ENCODE measurements around the gene CA6. TPM values are rescaled to one million over a fixed set of nuclear protein-coding genes. Genes with fewer than 3 reads are reported as not detected.
"Not testable (repeated sequence)": the region's sequence is repeated elsewhere in the genome, so short reads cannot be mapped to it uniquely, and the experiment has no call there.

The CA6 gene
- total RNA-seq, 1 donor from 2014 or later, result not detected

DNA sequence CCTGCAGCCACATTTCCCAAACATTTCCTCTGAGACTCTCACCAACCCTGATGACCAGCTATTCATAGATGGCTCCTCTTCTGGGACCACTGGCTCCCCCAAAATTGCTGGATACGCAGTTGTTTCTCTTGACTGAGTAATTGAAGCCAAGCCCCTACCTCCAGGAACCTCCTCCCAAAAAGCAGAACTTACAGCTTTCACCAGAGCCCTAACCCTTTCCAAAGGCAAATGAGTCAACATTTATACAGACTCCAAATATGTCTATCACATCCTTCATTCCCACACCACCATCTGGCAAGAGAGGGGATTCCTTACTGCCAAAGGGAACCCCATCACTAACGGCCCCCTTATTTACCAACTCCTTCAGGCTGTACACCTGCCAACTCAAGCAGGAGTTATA is 20.3 kb upstream of the CA6 start:
- no peaks in the 10 kb centered on the region for H3K36me3 ChIP-seq (ENCODE audit: control insufficient read depth, insufficient read depth, low read length)
- H3K4me3 ChIP-seq (ENCODE audit: low read depth, low read length), result no peak overlapping the region
- DNase-seq (ENCODE audit: low read depth), result no peak
- TF ChIP-seq, protein P1, sequence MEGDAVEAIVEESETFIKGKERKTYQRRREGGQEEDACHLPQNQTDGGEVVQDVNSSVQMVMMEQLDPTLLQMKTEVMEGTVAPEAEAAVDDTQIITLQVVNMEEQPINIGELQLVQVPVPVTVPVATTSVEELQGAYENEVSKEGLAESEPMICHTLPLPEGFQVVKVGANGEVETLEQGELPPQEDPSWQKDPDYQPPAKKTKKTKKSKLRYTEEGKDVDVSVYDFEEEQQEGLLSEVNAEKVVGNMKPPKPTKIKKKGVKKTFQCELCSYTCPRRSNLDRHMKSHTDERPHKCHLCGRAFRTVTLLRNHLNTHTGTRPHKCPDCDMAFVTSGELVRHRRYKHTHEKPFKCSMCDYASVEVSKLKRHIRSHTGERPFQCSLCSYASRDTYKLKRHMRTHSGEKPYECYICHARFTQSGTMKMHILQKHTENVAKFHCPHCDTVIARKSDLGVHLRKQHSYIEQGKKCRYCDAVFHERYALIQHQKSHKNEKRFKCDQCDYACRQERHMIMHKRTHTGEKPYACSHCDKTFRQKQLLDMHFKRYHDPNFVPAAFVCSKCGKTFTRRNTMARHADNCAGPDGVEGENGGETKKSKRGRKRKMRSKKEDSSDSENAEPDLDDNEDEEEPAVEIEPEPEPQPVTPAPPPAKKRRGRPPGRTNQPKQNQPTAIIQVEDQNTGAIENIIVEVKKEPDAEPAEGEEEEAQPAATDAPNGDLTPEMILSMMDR (IDR thresholded peaks at IDR 0.05; ENCODE audit: insufficient read depth, low read length, poor library complexity, severe bottlenecking), result no peak
- peaks cover 4% of the 10 kb centered on the region for H3K27me3 ChIP-seq (ENCODE audit: control insufficient read depth, insufficient read depth, low read length)

DNA sequence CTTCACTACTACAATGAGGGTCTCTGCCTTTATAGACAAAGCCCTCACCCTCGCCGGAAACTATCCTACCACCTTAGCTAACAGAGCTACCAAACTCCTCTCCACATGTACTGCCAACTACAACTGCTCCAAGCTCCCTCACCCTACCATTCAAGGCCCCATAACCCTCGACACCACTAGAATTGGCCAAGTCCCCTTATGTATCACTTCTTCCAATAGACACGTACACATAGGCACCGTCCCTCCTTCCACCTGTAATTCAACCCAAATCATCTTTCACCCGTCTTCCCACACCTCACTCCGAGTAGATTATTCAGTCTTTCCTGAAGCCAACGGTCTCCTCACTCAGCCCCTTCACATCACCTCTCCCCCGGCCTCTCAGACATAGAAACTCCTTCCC is 19.7 kb upstream of the CA6 start:
- no peak for DNase-seq (ENCODE audit: low read depth)
- no peak overlapping the region for H3K4me3 ChIP-seq (ENCODE audit: low read depth, low read length)
- TF ChIP-seq, protein P1 (IDR thresholded peaks at IDR 0.05; ENCODE audit: insufficient read depth, low read length, poor library complexity, severe bottlenecking), result no peak

DNA sequence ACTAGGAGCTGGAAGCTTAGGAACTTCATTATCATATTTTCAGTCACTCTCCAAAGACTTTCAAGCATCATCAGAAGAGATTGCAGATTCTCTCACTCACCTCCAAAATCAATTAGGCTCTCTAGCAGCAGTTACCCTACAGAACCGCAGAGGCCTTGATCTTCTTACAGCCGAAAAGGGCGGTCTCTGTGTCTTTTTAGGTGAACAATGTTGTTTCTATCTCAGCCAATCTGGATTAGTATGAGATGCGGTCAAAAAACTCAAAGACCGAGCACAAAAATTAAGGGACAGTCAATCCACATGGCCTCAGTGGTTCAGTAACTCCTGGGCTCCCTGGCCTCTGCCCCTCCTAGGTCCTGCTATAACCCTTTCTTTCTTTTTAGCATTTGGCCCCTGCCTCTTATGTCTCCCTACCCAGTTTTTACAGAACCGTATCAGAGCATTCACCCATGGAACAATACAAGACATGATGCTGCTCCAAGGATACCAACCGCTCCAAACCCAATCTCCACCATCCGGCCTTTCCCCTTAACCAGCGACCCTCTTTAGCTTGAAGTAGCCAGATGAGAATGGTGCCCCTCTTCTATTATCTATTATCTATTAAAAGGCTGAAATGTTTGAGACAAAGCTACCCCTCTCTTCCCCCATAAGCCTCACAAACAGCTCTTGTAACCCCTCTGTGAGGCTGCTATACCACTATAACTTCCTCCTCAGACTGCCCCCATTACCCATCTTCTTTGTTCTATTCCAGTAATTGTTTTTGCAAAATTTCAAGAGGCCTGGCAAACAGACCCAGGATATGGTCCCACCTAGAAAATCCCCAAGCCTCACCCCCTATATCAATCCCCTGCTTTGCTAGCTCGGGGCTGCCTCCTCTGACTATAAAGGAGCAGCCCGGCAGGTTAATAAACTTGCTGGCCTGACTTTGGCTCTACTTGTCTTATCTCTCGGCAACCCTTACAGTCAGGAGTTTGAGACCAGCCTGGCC is 18.7 kb upstream of the CA6 start:
- peaks cover 4% of the 10 kb centered on the region for H3K27me3 ChIP-seq (ENCODE audit: control insufficient read depth, insufficient read depth, low read length)
- H3K36me3 ChIP-seq (ENCODE audit: control insufficient read depth, insufficient read depth, low read length), result no peaks in the 10 kb centered on the region
- TF ChIP-seq, protein P1 (IDR thresholded peaks at IDR 0.05; ENCODE audit: insufficient read depth, low read length, poor library complexity, severe bottlenecking), result no peak
- no peak for DNase-seq (ENCODE audit: low read depth)
- no peak overlapping the region for H3K4me3 ChIP-seq (ENCODE audit: low read depth, low read length)

More for the DNA sequence above, 19.7 kb upstream of the CA6 start:
- Histone ChIP-seq H3K27me3 (ENCODE audit: control insufficient read depth, insufficient read depth, low read length) (peaks cover 4% of the 10 kb centered on the region), H3K36me3 (ENCODE audit: control insufficient read depth, insufficient read depth, low read length) (no peaks in the 10 kb centered on the region)

DNA sequence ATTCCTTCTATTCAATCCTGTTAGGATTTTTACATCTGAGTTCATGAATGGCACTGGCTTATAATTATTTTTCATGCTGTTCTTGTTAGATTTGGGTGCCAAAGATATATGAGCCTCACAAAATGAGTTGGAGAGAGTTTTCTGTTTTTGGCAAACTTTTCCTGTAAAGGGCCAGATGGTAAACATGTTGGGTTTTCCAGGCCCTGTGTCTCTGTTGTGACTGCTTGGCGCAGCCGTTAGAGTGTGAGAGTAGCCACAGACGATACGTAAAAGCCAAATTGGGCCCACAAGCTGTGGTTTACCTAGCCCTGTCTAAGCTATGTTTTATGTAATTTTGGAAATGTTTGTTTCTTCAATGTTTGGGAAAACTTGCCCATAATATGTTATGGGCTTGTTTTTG is 15.6 kb upstream of the CA6 start:
- H3K36me3 ChIP-seq (ENCODE audit: control insufficient read depth, insufficient read depth, low read length), result no peaks in the 10 kb centered on the region
- peaks cover 2% of the 10 kb centered on the region for H3K27me3 ChIP-seq (ENCODE audit: control insufficient read depth, insufficient read depth, low read length)
- H3K4me3 ChIP-seq (ENCODE audit: low read depth, low read length), result no peak overlapping the region
- DNase-seq (ENCODE audit: low read depth), result no peak
- TF ChIP-seq, protein P1 (IDR thresholded peaks at IDR 0.05; ENCODE audit: insufficient read depth, low read length, poor library complexity, severe bottlenecking), result no peak

DNA sequence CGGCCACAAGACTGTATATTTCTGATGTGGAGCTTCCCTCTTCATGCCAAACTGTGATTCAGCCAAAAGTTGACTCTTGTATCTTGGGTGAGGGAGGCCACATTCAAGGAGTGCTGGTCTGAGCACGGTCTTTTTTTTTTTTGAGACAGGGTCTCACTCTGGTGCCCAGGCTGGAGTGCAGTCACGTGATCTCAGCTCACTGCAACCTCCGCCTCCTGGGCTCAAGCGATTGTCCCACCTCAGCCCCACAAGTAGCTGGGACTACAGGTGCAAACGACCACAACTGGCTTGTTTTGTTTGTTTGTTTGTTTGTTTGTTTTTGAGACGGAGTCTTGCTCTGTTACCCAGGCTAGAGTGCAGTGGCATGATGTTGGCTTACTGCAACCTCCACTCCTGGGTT is 8.6 kb upstream of the CA6 start:
- not testable (repeated sequence) for H3K27me3 ChIP-seq (ENCODE audit: control insufficient read depth, insufficient read depth, low read length); DNase-seq (ENCODE audit: low read depth); H3K36me3 ChIP-seq (ENCODE audit: control insufficient read depth, insufficient read depth, low read length); H3K4me3 ChIP-seq (ENCODE audit: low read depth, low read length)

DNA sequence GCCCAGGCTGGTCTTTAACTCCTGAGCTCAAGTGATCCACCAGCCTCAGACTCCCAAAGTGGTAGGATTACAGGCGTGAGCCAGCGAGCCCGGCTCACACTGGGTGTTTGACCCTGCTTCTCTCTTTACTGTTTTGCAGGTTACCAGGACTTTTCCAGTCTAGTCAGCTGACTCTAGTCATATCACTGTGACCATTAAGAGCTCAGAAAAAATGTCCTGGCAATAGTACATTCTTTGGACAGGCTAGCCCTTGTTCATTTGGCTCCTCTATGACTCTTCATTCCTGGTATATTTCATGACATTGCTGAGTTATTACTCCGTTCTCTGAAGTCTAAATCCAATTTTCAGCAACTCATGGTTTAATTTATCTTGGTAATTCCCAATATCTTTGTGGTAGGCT is 8.0 kb upstream of the CA6 start:
- no peak overlapping the region for H3K4me3 ChIP-seq (ENCODE audit: low read depth, low read length)
- no peaks in the 10 kb centered on the region for H3K36me3 ChIP-seq (ENCODE audit: control insufficient read depth, insufficient read depth, low read length)
- TF ChIP-seq, protein P1 (IDR thresholded peaks at IDR 0.05; ENCODE audit: insufficient read depth, low read length, poor library complexity, severe bottlenecking), result no peak
- no peak for DNase-seq (ENCODE audit: low read depth)
- H3K27me3 ChIP-seq (ENCODE audit: control insufficient read depth, insufficient read depth, low read length), result no peaks in the 10 kb centered on the region
